ENCODE measurements around the gene SOBP.

GRCh38 chr6:107626645-107627044 lies 136.7 kb downstream of the SOBP start:
- TF ChIP-seq CTCF (IDR thresholded peaks at IDR 0.05) (no peak), POLR2A (IDR thresholded peaks at IDR 0.05) (no peak)

All from thyroid gland (tissue), 4 donors.